A673 (cell line): ENCODE results near the gene RAB24. TPM values are rescaled to one million over a fixed set of nuclear protein-coding genes. Genes with fewer than 3 reads are reported as not detected.

Experiments
- BruUV-seq: library from RNA; stranded (reverse); fragments of 400-500 nt; replicated peaks from 2 replicates; lab custom pipeline; 2021; lab: Mats Ljungman, UMichigan
- CTCF ChIA-PET: fragments of 300-600 bp; sonication (Branson Sonifier 250); formaldehyde crosslinking; loops from one replicate; lab custom pipeline; 2022; ENCODE audit warnings: antibody characterized with exemption; lab: Charles Lee
- POLR2A ChIA-PET: fragments of 300-600 bp; sonication (Branson Sonifier 250); formaldehyde crosslinking; loops from one replicate; lab custom pipeline; 2022; ENCODE audit warnings: antibody characterized with exemption; ENCODE audit not compliant: low non-redundant PET; lab: Charles Lee
- DNase-seq: peaks from one replicate; pipeline ENCODE4 v3.0.0-alpha.2; 2015; ENCODE audit warnings: low spot score
- H3K27ac ChIP-seq: fragments of 200-600 bp; sonication (generic); 2 replicates; pipeline ENCODE4 v1.5.1; 2016; ENCODE audit warnings: mixed run types, low read depth, mild to moderate bottlenecking, mixed read lengths, antibody characterized with exemption, low read length; ENCODE audit not compliant: poor library complexity, severe bottlenecking
- H3K27me3 ChIP-seq: fragments of 200-600 bp; sonication (generic); replicated peaks from 2 replicates; pipeline ENCODE4 v1.6.1; 2017; ENCODE audit warnings: mixed run types, low read depth, mild to moderate bottlenecking, mixed read lengths, antibody characterized with exemption, low read length; ENCODE audit not compliant: insufficient read depth, poor library complexity
- H3K36me3 ChIP-seq: fragments of 200-600 bp; sonication (generic); 2 replicates; pipeline ENCODE4 v1.6.1; 2016; ENCODE audit warnings: mixed run types, mild to moderate bottlenecking, mixed read lengths, antibody characterized with exemption, low read length; ENCODE audit not compliant: insufficient read depth, poor library complexity, severe bottlenecking
- H3K4me1 ChIP-seq: fragments of 200-600 bp; sonication (generic); 2 replicates; pipeline ENCODE4 v1.6.1; 2017; ENCODE audit warnings: mixed run types, mild to moderate bottlenecking, mixed read lengths, antibody characterized with exemption, low read length; ENCODE audit not compliant: insufficient read depth, poor library complexity, severe bottlenecking
- H3K4me3 ChIP-seq: fragments of 200-600 bp; sonication (generic); 2 replicates; pipeline ENCODE4 v1.5.1; 2016; ENCODE audit warnings: low read depth, mixed run types, mild to moderate bottlenecking, mixed read lengths, low read length; ENCODE audit not compliant: poor library complexity, severe bottlenecking
- H3K9me3 ChIP-seq: fragments of 200-600 bp; sonication (generic); 2 replicates; pipeline ENCODE4 v1.6.1; 2016; ENCODE audit warnings: mixed run types, low read depth, mild to moderate bottlenecking, mixed read lengths, antibody characterized with exemption, low read length; ENCODE audit not compliant: poor library complexity, severe bottlenecking
- EZH2 ChIP-seq: fragments of 200-600 bp; sonication (generic); IDR thresholded peaks from 2 replicates; pipeline ENCODE4 v1.6.1; 2017; ENCODE audit warnings: borderline replicate concordance, low read depth, mild to moderate bottlenecking, mixed read lengths, antibody characterized with exemption, low read length; ENCODE audit not compliant: poor library complexity, severe bottlenecking
- intact Hi-C: fragments of 100-400 bp; cut with micrococcal nuclease; formaldehyde crosslinking; loops from one replicate; pipeline ENCODE4 v1.10.0; 2022; ENCODE audit not compliant: unreplicated experiment
- total RNA-seq: library from RNA; stranded (reverse); gene quantifications from 2 replicates; pipeline ENCODE4 v1.2.3, GENCODE V29; 2021
- TF ChIP-seq, protein P1 (sequence below): fragments of 300-800, 200-600 bp; sonication (generic); conservative IDR thresholded peaks from 2 replicates; pipeline ENCODE4 v1.5.1; 2017; ENCODE audit warnings: low read depth, mild to moderate bottlenecking, antibody characterized with exemption, low read length, moderate library complexity, mixed read lengths

The RAB24 gene
- total RNA-seq, 1 experiment from 2014 or later = 16.0 TPM

GRCh38 chr5:177330991-177331842 lies 27.7 kb upstream of the RAB24 start:
- Histone ChIP-seq H3K9me3 (no peaks in the 10 kb centered on the region), H3K4me1 (no peaks in the 10 kb centered on the region), H3K27ac (no peak overlapping the region), H3K36me3 (peaks cover 18% of the 10 kb centered on the region), H3K27me3 (no peaks in the 10 kb centered on the region), H3K4me3 (no peak overlapping the region)
- CTCF ChIA-PET = no interaction called here
- POLR2A ChIA-PET = no interaction called here
- TF ChIP-seq, protein P1, sequence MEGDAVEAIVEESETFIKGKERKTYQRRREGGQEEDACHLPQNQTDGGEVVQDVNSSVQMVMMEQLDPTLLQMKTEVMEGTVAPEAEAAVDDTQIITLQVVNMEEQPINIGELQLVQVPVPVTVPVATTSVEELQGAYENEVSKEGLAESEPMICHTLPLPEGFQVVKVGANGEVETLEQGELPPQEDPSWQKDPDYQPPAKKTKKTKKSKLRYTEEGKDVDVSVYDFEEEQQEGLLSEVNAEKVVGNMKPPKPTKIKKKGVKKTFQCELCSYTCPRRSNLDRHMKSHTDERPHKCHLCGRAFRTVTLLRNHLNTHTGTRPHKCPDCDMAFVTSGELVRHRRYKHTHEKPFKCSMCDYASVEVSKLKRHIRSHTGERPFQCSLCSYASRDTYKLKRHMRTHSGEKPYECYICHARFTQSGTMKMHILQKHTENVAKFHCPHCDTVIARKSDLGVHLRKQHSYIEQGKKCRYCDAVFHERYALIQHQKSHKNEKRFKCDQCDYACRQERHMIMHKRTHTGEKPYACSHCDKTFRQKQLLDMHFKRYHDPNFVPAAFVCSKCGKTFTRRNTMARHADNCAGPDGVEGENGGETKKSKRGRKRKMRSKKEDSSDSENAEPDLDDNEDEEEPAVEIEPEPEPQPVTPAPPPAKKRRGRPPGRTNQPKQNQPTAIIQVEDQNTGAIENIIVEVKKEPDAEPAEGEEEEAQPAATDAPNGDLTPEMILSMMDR = no peak
- TF ChIP-seq EZH2 = no peak
- no TSS peak for BruUV-seq
- intact Hi-C loops = no loop called here
- no peak for DNase-seq

GRCh38 chr5:177329883-177330282 lies 26.4 kb upstream of the RAB24 start:
- H3K27ac ChIP-seq = no peak overlapping the region
- ChIA-PET POLR2A (no interaction called here), CTCF (no interaction called here)
- no peaks in the 10 kb centered on the region for H3K4me1 ChIP-seq
- DNase-seq = no peak
- no peaks in the 10 kb centered on the region for H3K27me3 ChIP-seq
- H3K9me3 ChIP-seq = no peaks in the 10 kb centered on the region
- H3K4me3 ChIP-seq = no peak overlapping the region
- TF ChIP-seq EZH2 = no peak
- TF ChIP-seq, protein P1 = no peak
- BruUV-seq = no TSS peak
- peaks cover 18% of the 10 kb centered on the region for H3K36me3 ChIP-seq
- intact Hi-C loops = no loop called here

DNA sequence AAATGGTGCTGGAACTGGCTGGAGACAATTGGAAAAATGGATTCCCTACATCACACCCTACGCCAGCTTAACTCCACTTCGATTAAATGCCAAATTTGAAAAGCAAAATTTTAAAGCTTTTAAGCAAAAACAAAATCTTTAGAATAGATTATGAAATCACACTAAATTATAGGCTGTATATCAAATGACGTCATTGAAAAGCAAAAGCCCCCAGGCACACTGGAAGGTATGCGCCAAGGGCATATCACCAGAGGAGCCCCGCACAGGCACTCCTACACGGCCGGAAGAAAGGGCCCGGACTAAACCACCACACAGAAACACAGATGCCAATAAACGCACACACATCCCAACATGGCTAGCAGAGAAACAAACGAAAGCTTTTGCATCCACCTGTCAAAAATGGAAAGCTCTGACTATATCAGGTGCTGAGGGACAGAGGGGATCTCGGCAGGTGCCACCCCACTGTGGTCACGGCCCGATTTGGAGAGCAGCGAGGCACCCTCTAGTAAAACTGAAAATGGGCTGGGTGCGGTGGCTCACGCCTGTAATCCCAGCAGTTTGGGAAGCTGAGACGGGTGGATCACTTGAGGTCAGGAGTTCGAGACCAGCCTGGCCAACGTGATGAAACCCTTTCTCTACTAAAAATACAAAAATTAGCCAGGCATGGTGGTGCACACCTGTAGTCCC lies 25.2 kb upstream of the RAB24 start:
- no TSS peak for BruUV-seq
- H3K27me3 ChIP-seq = no peaks in the 10 kb centered on the region
- CTCF ChIA-PET = no interaction called here
- no peak for TF ChIP-seq EZH2
- TF ChIP-seq, protein P1 = no peak
- peaks cover 7% of the 10 kb centered on the region for H3K36me3 ChIP-seq
- DNase-seq = no peak
- H3K9me3 ChIP-seq = no peaks in the 10 kb centered on the region
- intact Hi-C loops = no loop called here
- H3K4me3 ChIP-seq = no peak overlapping the region
- no peak overlapping the region for H3K27ac ChIP-seq
- no peaks in the 10 kb centered on the region for H3K4me1 ChIP-seq
- POLR2A ChIA-PET = interaction anchor here (0.6 kb wide), 2 partner anchors 22 to 31 kb away, joined by 3 to 4 read pairs; no protein-coding TSS in a partner anchor
